Measurements from ENCODE around the gene TBXAS1. TPM values are rescaled to one million over a fixed set of nuclear protein-coding genes. Genes with fewer than 3 reads are reported as not detected.
A peak's percentile ranks its signal among the peaks of the same experiment; 100 is the strongest.

TBXAS1 gene
- total and polyA plus RNA-seq, 11 donors: 2.0 to 32.0 (median 4.7) TPM

DNA sequence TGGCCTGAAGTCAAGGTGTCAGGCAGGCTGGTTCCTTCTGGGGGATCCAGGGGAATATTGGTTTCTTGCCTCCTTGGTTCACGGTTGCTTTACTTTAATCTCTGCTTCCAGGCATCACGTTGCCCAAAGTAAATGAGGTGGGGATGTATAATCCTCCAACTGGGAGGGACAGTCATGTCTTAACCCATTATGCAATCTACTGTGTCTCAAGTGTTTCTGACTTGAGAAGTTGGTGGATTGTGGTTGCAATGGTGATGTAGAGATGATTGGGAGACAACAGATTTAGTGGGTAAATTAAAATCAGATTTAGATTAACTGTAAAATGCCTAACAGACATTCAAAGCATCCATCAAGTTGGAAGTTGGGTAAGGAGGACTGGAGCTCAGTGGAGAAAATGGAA, 32.7 kb downstream of the TBXAS1 start:
- WGBS, 4 donors: 59 to 72% (median 64%) methylated on average over 2 of the region's 2 CpGs
- peak overlapping the region in 1 of 12 donors; percentile 79 for H3K27ac ChIP-seq
- no peaks in the 10 kb centered on the region for H3K36me3 ChIP-seq
- peaks cover 0 to 9% (median 0%) of the 10 kb centered on the region in 12 donors for H3K9me3 ChIP-seq
- ATAC-seq: no peak
- intact Hi-C loops (cut with DNase I): no loop called here
- TF ChIP-seq, protein P1, sequence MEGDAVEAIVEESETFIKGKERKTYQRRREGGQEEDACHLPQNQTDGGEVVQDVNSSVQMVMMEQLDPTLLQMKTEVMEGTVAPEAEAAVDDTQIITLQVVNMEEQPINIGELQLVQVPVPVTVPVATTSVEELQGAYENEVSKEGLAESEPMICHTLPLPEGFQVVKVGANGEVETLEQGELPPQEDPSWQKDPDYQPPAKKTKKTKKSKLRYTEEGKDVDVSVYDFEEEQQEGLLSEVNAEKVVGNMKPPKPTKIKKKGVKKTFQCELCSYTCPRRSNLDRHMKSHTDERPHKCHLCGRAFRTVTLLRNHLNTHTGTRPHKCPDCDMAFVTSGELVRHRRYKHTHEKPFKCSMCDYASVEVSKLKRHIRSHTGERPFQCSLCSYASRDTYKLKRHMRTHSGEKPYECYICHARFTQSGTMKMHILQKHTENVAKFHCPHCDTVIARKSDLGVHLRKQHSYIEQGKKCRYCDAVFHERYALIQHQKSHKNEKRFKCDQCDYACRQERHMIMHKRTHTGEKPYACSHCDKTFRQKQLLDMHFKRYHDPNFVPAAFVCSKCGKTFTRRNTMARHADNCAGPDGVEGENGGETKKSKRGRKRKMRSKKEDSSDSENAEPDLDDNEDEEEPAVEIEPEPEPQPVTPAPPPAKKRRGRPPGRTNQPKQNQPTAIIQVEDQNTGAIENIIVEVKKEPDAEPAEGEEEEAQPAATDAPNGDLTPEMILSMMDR (IDR thresholded peaks at IDR 0.05): no peak
- no peak for DNase-seq
- peaks cover 0 to 47% (median 0%) of the 10 kb centered on the region in 12 donors for H3K4me1 ChIP-seq
- H3K27me3 ChIP-seq: no peaks in the 10 kb centered on the region
- H3K4me3 ChIP-seq: no peak overlapping the region

DNA sequence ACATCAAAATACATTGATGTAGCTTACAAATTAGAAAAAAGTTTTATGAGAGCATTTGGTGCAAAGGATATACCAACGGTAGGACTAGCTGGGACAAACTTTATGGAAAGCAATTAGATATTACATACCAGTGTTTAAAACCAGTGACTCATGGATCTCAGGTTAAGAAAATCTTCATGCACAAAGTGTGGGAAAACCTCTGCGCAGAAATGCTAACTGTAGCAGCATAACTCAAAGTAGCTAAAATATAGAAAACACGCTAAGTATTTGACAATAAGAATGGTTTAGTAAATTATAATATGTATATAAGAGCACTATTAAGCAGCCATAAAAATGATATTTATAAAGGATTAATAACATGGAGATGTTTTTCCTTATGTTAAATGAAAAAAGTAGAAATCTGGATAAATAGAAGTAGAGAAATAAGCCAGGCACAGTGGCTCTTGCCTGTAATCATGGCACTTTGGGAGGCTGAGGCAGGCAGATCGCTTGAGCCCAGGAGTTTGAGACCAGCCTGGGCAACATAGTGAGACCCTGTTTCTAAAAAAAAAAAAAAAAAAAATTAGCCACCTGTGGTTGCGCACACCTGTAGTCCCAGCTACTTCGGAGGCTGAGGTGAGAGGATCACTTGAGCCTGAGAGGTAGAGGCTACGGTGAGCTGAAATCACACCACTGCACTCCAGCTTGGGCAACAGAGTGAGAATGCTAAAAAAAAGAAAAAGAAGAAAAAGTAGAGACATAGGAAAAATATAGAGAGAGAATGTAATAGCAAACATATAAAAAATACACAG, 37.2 kb downstream of the TBXAS1 start:
- peaks cover 0 to 9% (median 0%) of the 10 kb centered on the region in 12 donors for H3K9me3 ChIP-seq
- ATAC-seq (no peak), DNase-seq (no peak)
- TF ChIP-seq POLR2A (IDR thresholded peaks at IDR 0.05): no peak
- TF ChIP-seq, protein P1 (IDR thresholded peaks at IDR 0.05): no peak
- no peak overlapping the region for H3K27ac ChIP-seq
- no peaks in the 10 kb centered on the region for H3K36me3 ChIP-seq
- H3K4me3 ChIP-seq: no peak overlapping the region
- WGBS, 4 donors: 90 to 95% (median 94%) methylated on average over 7 of the region's 7 CpGs
- no peaks in the 10 kb centered on the region for H3K27me3 ChIP-seq
- H3K4me1 ChIP-seq: peaks cover 0 to 35% (median 2%) of the 10 kb centered on the region in 12 donors
- intact Hi-C loops (cut with DNase I): no loop called here

DNA sequence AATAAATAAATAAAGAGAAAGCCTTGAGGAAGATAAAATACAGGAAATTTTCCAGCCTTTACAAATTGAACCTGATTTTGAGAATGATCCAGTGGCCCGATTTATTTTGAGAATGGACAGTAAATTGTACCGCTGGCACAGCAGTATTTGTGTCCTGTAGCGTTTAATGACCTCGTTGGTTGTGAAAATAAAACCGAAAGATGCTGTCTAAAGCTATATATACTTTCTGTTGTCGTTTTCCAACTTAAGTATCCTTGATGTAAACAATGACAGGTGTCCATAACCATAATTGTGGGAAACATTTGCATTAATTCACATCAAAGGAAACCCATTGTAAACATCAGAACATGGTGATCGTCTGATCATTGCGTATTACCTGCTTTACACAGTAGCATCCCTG, 38.8 kb downstream of the TBXAS1 start:
- no peaks in the 10 kb centered on the region for H3K27me3 ChIP-seq
- H3K4me1 ChIP-seq: peaks cover 0 to 29% (median 6%) of the 10 kb centered on the region in 12 donors
- H3K9me3 ChIP-seq: peaks cover 0 to 9% (median 0%) of the 10 kb centered on the region in 12 donors
- peaks cover 0 to 5% (median 0%) of the 10 kb centered on the region in 9 donors for H3K36me3 ChIP-seq
- intact Hi-C loops (cut with DNase I): no loop called here
- H3K4me3 ChIP-seq: no peak overlapping the region
- WGBS, 4 donors: 93 to 95% (median 94%) methylated on average over 8 of the region's 8 CpGs
- ATAC-seq (no peak), DNase-seq (no peak)
- TF ChIP-seq POLR2A (IDR thresholded peaks at IDR 0.05): no peak
- no peak overlapping the region for H3K27ac ChIP-seq

DNA sequence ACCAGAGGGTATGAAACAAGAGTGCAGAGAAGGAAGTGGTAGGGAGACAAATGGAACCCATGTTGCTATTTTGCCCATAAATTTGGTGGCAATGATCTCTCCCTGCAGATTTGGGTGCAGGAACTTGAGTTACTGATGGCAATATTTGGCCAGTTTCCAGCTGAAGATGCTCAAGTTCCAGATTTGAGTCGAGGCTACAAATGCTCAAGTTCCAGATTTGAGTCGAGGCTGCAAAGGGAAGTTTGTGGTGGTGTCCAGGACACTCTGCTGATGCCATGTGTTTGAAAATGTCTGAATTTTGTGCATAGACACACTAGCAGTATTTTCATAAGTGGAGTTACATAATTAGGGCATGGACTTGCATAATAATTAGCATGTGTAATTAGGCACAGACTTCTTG, 40.8 kb downstream of the TBXAS1 start:
- intact Hi-C loops (cut with DNase I): no loop called here
- H3K27me3 ChIP-seq: no peaks in the 10 kb centered on the region
- no peak for ATAC-seq
- H3K27ac ChIP-seq: no peak overlapping the region
- 81 to 88% (median 84%) methylated on average over 2 of the region's 2 CpGs for WGBS, 4 donors
- no peak overlapping the region for H3K4me3 ChIP-seq
- DNase-seq: no peak
- peaks cover 0 to 9% (median 0%) of the 10 kb centered on the region in 9 donors for H3K36me3 ChIP-seq
- TF ChIP-seq, protein P1 (IDR thresholded peaks at IDR 0.05): no peak
- TF ChIP-seq POLR2A (IDR thresholded peaks at IDR 0.05): no peak
- peaks cover 0 to 47% (median 12%) of the 10 kb centered on the region in 12 donors for H3K4me1 ChIP-seq
- no peaks in the 10 kb centered on the region for H3K9me3 ChIP-seq

Measured in heart left ventricle (tissue), 16 donors.